H1 (cell line): Measurements from ENCODE around the gene RERG.

ENCODE experiments used
- CBX5 ChIP-seq: fragments of 300-800, 300-1000 bp; sonication (generic); IDR thresholded peaks from 2 replicates; pipeline ENCODE4 v1.7.1; 2016; ENCODE audit warnings: antibody characterized with exemption, low read length, low read depth
- CTCF ChIP-seq, 3 experiments: IDR thresholded peaks; 1 replicate in 2 of 3; 2 replicates in 1 of 3; pipeline versions ENCODE4 v1.5.1 to v1.6.1; 2011; ENCODE audit warnings: low read length in 3 of 3, mild to moderate bottlenecking in 3 of 3, inconsistent platforms in 2 of 3, low read depth in 1 of 3, moderate library complexity in 1 of 3; ENCODE audit not compliant: insufficient read depth in 1 of 3; ENCODE audit errors: control extremely low read depth in 1 of 3
- EP300 ChIP-seq, 2 experiments: IDR thresholded peaks; 1 replicate in 1 of 2; 2 replicates in 1 of 2; pipeline ENCODE4 v1.6.1; 2011 to 2012; ENCODE audit warnings: low read depth in 2 of 2, low read length in 2 of 2, mild to moderate bottlenecking in 2 of 2, borderline replicate concordance in 1 of 2, inconsistent platforms in 1 of 2, moderate library complexity in 1 of 2
- EZH2 ChIP-seq: fragments of 200-600 bp; sonication (generic); IDR thresholded peaks from 2 replicates; pipeline ENCODE4 v1.7.1; 2012; ENCODE audit warnings: low read depth, mild to moderate bottlenecking, moderate library complexity, low read length, inconsistent platforms; ENCODE audit not compliant: severe bottlenecking
- MAFK ChIP-seq: IDR thresholded peaks from 2 replicates; pipeline ENCODE4 v1.6.1; 2012; ENCODE audit warnings: low read depth, mild to moderate bottlenecking, improper control_type of control experiment, low read length
- POLR2A ChIP-seq, 2 experiments: IDR thresholded peaks; 1 replicate in 1 of 2; 2 replicates in 1 of 2; pipeline ENCODE4 v1.6.1; 2011; ENCODE audit warnings: low read depth in 2 of 2, low read length in 2 of 2, mild to moderate bottlenecking in 2 of 2; ENCODE audit errors: control extremely low read depth in 1 of 2
- POLR2AphosphoS5 ChIP-seq: IDR thresholded peaks from 2 replicates; pipeline ENCODE4 v1.6.1; 2011; ENCODE audit warnings: low read depth, low read length
- RFX5 ChIP-seq: IDR thresholded peaks from 2 replicates; pipeline ENCODE4 v1.6.1; 2011; ENCODE audit warnings: low read depth, low read length, improper control_type of control experiment, borderline replicate concordance
- SIN3A ChIP-seq, 2 experiments: IDR thresholded peaks in 1 of 2; conservative IDR thresholded peaks in 1 of 2; 2 replicates each; pipeline ENCODE4 v1.6.1; 2011 to 2012; ENCODE audit warnings: low read length in 2 of 2, improper control_type of control experiment in 1 of 2, low read depth in 1 of 2, mild to moderate bottlenecking in 1 of 2
- SP1 ChIP-seq: IDR thresholded peaks from 2 replicates; pipeline ENCODE4 v1.6.1; 2011; ENCODE audit warnings: low read depth, low read length
- TAF1 ChIP-seq: IDR thresholded peaks from 2 replicates; pipeline ENCODE4 v1.6.1; 2011; ENCODE audit warnings: mild to moderate bottlenecking, low read depth, low read length
- TBP ChIP-seq: IDR thresholded peaks from 2 replicates; pipeline ENCODE4 v1.6.1; 2011; ENCODE audit warnings: low read depth, low read length, improper control_type of control experiment
- YY1 ChIP-seq: IDR thresholded peaks from 2 replicates; pipeline ENCODE4 v1.6.1; 2011; ENCODE audit warnings: low read depth, mild to moderate bottlenecking, low read length

GRCh38 chr12:15114501-15114900, 106.7 kb downstream of the RERG start:
- TF ChIP-seq CTCF (IDR thresholded peaks at IDR 0.05; ENCODE audit: control extremely low read depth in 1 of 3, insufficient read depth in 1 of 3, low read depth in 1 of 3, low read length in 3 of 3) (no peak), YY1 (no peak), EP300 (IDR thresholded peaks at IDR 0.05; ENCODE audit: borderline replicate concordance in 1 of 2, low read depth in 2 of 2, low read length in 2 of 2) (no peak), EZH2 (no peak), RFX5 (no peak), POLR2A (IDR thresholded peaks at IDR 0.05; ENCODE audit: control extremely low read depth in 1 of 2, low read depth in 2 of 2, low read length in 2 of 2) (no peak), MAFK (no peak), TBP (no peak), SP1 (no peak), TAF1 (no peak), POLR2AphosphoS5 (no peak), SIN3A (conservative IDR thresholded peaks at IDR 0.05 in 1 of 2, IDR thresholded peaks at IDR 0.05 in 1 of 2; ENCODE audit: low read depth in 1 of 2, low read length in 2 of 2) (no peak), CBX5 (no peak)
